NCI-H1092 treated with DMSO at 0.1 percent for 48 hours (cell line): Measurements from ENCODE around the gene BRI3BP.
"Not testable (repeated sequence)": the region's sequence is repeated elsewhere in the genome, so short reads cannot be mapped to it uniquely, and the experiment has no call there.

Source experiments
- DNase-seq: peaks from one replicate; lab custom pipeline; 2025; lab: John Stamatoyannopoulos, UW

BRI3BP gene

DNA sequence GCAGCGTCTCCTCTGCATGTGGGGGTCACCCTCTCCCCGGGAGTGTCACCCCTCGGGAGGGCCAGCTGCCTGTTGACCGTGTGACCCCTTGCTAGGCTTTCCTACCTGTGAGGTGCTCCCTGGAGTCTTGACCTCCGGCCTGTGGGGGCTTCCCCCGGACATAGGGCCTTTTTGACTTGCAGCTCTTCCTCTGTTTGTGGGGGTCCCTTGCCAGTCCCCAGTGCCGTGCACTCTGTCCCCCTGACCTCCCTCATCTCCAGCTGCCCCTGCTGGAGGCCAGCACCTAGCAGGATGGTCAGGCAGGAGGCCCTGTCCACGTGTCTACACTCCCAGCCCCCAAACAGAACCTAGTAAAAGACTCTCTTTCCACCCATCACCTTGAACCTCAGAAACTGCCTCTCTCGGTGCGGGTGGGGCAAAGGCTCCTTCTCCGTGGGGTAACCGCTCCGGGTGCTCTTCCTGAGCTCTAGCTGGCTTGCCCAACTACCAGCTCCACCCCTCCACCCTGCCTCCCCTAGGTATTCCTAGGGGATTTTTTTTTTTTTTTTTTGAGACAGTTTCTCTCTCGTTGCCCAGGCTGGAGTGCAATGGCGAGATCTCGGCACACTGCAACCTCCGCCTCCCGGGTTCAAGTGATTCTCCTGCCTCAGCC is 72.6 kb downstream of the BRI3BP start:
- DNase-seq, result no peak

- DNase-seq, result no peak
Observed at GRCh38 chr12:125068391-125068790, 74.9 kb downstream of the BRI3BP start.

DNA sequence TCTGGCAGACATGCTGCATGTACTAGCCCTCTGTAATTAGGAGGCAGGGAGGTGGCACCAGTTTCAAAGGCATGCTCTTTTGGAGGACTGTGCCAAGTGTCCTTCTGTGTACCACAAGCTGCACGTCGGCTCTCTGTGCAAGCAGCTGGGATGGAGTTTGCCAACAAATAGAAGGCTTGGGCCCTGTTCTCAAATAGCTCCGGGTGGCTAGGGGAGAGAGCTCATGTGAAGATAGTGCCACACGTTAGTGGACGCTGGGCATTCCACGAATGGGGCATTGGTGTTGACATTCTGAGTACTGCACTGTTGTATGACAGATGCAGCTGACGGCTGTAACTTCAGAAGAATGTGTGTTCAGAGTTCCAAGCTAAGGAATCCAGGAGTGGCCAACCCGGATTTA is 76.2 kb downstream of the BRI3BP start:
- peak; percentile 18 for DNase-seq

DNA sequence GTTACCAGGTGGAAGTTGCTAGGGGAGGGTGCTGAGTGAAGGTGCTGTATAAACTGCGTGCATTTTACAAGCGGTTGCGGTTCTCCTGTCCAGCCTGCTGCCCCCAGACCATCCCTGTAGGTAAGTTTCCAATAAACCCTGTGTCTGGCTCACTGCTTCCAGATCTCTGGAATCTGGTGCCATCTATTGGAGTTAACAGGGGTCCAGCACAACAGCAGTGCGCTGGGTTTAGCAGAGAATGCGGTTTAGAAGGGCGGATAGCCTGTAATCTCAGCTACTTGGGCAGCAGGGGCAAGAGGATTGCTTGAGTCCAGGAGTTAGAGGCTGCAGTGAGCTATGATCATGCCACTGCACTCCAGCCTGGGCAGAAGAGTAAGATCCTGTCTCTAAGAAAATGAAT is 76.7 kb downstream of the BRI3BP start:
- DNase-seq, result no peak

GRCh38 chr12:125070661-125071390 is 77.4 kb downstream of the BRI3BP start:
- no peak for DNase-seq

- no peak for DNase-seq
Observed at GRCh38 chr12:125071456-125071855, 78.0 kb downstream of the BRI3BP start.

GRCh38 chr12:125072496-125072895 is 79.1 kb downstream of the BRI3BP start:
- no peak for DNase-seq

DNA sequence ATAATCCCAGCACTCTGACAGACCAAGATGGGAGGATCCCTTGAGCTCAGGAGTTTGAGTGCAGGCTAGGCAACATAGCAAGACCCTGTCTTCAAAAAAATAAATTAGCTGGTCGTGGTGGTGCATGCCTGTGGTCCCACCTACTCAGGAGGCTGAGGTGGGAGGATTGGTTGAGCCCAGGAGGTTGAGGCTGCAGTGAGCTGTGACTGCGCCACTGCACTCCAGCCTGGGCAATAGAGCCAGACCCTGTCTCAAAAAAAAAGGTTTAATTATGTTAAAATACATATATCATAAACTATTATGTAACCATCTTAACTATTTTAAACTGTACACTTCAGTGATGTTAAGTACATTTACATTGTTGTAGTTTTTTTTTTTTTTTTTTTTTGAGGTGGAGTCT is 80.8 kb downstream of the BRI3BP start:
- DNase-seq, result not testable (repeated sequence)

DNA sequence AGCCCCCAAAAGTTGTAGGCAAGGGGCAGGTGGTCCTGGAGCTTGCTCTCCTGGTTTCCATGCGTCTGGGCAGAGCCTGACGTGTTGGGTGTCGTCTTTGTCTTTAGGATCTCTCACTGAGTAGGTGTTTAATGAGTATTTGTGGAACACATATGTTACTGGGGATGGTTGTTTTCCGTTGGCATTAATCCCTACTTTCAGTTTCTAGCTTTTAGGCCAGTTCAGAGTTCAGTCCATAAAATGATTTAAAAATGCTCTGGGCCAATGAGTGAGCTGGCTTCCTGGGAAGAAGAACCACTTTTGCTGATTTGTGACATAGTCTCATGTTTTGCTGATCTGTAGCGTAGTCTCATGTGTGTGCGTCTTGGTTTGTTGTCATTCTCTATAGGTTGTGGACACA is 82.7 kb downstream of the BRI3BP start:
- DNase-seq, result no peak

DNA sequence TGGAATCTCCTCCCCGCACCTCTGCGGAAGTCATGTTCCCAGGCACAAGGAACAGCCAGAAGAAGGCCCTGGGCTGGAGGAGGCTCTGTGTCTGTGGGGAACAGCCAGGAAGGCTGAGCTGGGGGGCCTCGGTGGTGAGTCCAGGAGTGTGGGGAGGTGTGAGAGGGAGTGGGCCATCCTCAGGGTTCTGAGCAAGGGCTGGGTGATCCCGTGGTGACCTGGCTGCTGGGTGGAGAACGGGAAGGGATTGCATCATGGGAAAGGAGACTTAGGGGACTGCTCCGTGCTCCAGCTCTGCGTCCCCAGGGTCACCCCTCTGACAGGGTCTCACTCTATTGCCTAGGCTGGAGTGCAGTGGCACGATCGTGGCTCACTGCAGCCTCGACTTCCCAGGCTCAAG is 85.6 kb downstream of the BRI3BP start:
- DNase-seq, result no peak

- no peak for DNase-seq
Observed at GRCh38 chr12:125079648-125080645, 86.5 kb downstream of the BRI3BP start.
